ENCODE measurements around the gene HAUS1.
"Not testable (repeated sequence)": the region's sequence is repeated elsewhere in the genome, so short reads cannot be mapped to it uniquely, and the experiment has no call there.

The HAUS1 gene

GRCh38 chr18:46161703-46162396 lies 57.7 kb downstream of the HAUS1 start:
- Histone ChIP-seq H3K4me2 (ENCODE audit: low read length) (no peak overlapping the region), H3K4me1 (ENCODE audit: control insufficient read depth, low read length) (no peaks in the 10 kb centered on the region), H3K27me3 (ENCODE audit: control insufficient read depth, low read length) (no peaks in the 10 kb centered on the region), H3K36me3 (ENCODE audit: control insufficient read depth, low read length) (no peaks in the 10 kb centered on the region), H3F3A (ENCODE audit: control insufficient read depth, insufficient read depth) (no peaks in the 10 kb centered on the region), H3K27ac (ENCODE audit: low read depth, low read length) (no peak overlapping the region), H4K20me1 (ENCODE audit: control insufficient read depth, insufficient read depth, low read depth, low read length) (no peaks in the 10 kb centered on the region), H3K79me2 (ENCODE audit: control insufficient read depth, low read length) (no peaks in the 10 kb centered on the region), H3K4me3 (ENCODE audit: low read length) (no peak overlapping the region), H3K9me3 (ENCODE audit: control insufficient read depth, insufficient read depth, low read length) (no peaks in the 10 kb centered on the region), H3K9me2 (replicated peaks; ENCODE audit: control insufficient read depth, low read length) (no peaks in the 10 kb centered on the region)
- TF ChIP-seq EZH2phosphoT487 (IDR thresholded peaks at IDR 0.05; ENCODE audit: borderline replicate concordance, low read length) (no peak), CTCF (IDR thresholded peaks at IDR 0.05; ENCODE audit: low read depth, low read length, poor library complexity, severe bottlenecking) (no peak)

- Histone ChIP-seq H3K4me3 (ENCODE audit: low read length) (no peak overlapping the region), H4K20me1 (ENCODE audit: control insufficient read depth, insufficient read depth, low read depth, low read length) (no peaks in the 10 kb centered on the region), H3F3A (ENCODE audit: control insufficient read depth, insufficient read depth) (no peaks in the 10 kb centered on the region), H3K27me3 (ENCODE audit: control insufficient read depth, low read length) (no peaks in the 10 kb centered on the region), H3K36me3 (ENCODE audit: control insufficient read depth, low read length) (no peaks in the 10 kb centered on the region), H3K79me2 (ENCODE audit: control insufficient read depth, low read length) (no peaks in the 10 kb centered on the region), H3K27ac (ENCODE audit: low read depth, low read length) (no peak overlapping the region), H3K4me1 (ENCODE audit: control insufficient read depth, low read length) (peaks cover 7% of the 10 kb centered on the region), H3K9me2 (replicated peaks; ENCODE audit: control insufficient read depth, low read length) (no peaks in the 10 kb centered on the region), H3K4me2 (ENCODE audit: low read length) (no peak overlapping the region), H3K9me3 (ENCODE audit: control insufficient read depth, insufficient read depth, low read length) (no peaks in the 10 kb centered on the region)
- TF ChIP-seq EZH2phosphoT487 (IDR thresholded peaks at IDR 0.05; ENCODE audit: borderline replicate concordance, low read length) = no peak
These were observed 58.9 kb downstream of the HAUS1 start for GRCh38 chr18:46163091-46163490.

GRCh38 chr18:46163941-46164499 lies 59.8 kb downstream of the HAUS1 start:
- no peaks in the 10 kb centered on the region for H3K27me3 ChIP-seq (ENCODE audit: control insufficient read depth, low read length)
- H4K20me1 ChIP-seq (ENCODE audit: control insufficient read depth, insufficient read depth, low read depth, low read length) = no peaks in the 10 kb centered on the region
- TF ChIP-seq EZH2phosphoT487 (IDR thresholded peaks at IDR 0.05; ENCODE audit: borderline replicate concordance, low read length) (no peak), CTCF (IDR thresholded peaks at IDR 0.05; ENCODE audit: low read depth, low read length, poor library complexity, severe bottlenecking) (no peak)
- no peak overlapping the region for H3K27ac ChIP-seq (ENCODE audit: low read depth, low read length)
- no peaks in the 10 kb centered on the region for H3K79me2 ChIP-seq (ENCODE audit: control insufficient read depth, low read length)
- H3F3A ChIP-seq (ENCODE audit: control insufficient read depth, insufficient read depth) = no peaks in the 10 kb centered on the region
- H3K4me3 ChIP-seq (ENCODE audit: low read length) = no peak overlapping the region
- H3K9me3 ChIP-seq (ENCODE audit: control insufficient read depth, insufficient read depth, low read length) = no peaks in the 10 kb centered on the region
- no peaks in the 10 kb centered on the region for H3K36me3 ChIP-seq (ENCODE audit: control insufficient read depth, low read length)
- H3K4me2 ChIP-seq (ENCODE audit: low read length) = no peak overlapping the region
- H3K4me1 ChIP-seq (ENCODE audit: control insufficient read depth, low read length) = peaks cover 10% of the 10 kb centered on the region
- H3K9me2 ChIP-seq (replicated peaks; ENCODE audit: control insufficient read depth, low read length) = no peaks in the 10 kb centered on the region

- H4K20me1 ChIP-seq (ENCODE audit: control insufficient read depth, insufficient read depth, low read depth, low read length); H3K79me2 ChIP-seq (ENCODE audit: control insufficient read depth, low read length): not testable (repeated sequence)
These were observed 60.3 kb downstream of the HAUS1 start for GRCh38 chr18:46164502-46164901.

More at GRCh38 chr18:46164502-46164901, 60.3 kb downstream of the HAUS1 start:
- H3K4me2 ChIP-seq (ENCODE audit: low read length); H3K36me3 ChIP-seq (ENCODE audit: control insufficient read depth, low read length); H3K9me2 ChIP-seq (replicated peaks; ENCODE audit: control insufficient read depth, low read length); H3K9me3 ChIP-seq (ENCODE audit: control insufficient read depth, insufficient read depth, low read length); H3K27ac ChIP-seq (ENCODE audit: low read depth, low read length); H3F3A ChIP-seq (ENCODE audit: control insufficient read depth, insufficient read depth); H3K4me1 ChIP-seq (ENCODE audit: control insufficient read depth, low read length); H3K27me3 ChIP-seq (ENCODE audit: control insufficient read depth, low read length); H3K4me3 ChIP-seq (ENCODE audit: low read length): not testable (repeated sequence)

All from DOHH2 (cell line).